ENCODE data around the gene GRIK1. TPM values are rescaled to one million over a fixed set of nuclear protein-coding genes. Genes with fewer than 3 reads are reported as not detected.

Gene GRIK1
- total RNA-seq, 2 experiments from 2014 or later = not detected

GRCh38 chr21:29805105-29805504 lies 134.7 kb downstream of the GRIK1 start:
- TF ChIP-seq CTCF (IDR thresholded peaks at IDR 0.05) = no peak
- no peaks in the 10 kb centered on the region for H3K9me3 Mint-ChIP-seq
- ATAC-seq (no peak), DNase-seq (no peak)
- no peaks in the 10 kb centered on the region for H3K4me1 Mint-ChIP-seq (ENCODE audit: low read depth)
- CTCF ChIA-PET = interaction anchor here (1.0 kb wide), 2 partner anchors 44 kb away, joined by 3 read pairs; no protein-coding TSS in a partner anchor
- no peak overlapping the region for H3K4me3 Mint-ChIP-seq
- no peak overlapping the region for H3K27ac Mint-ChIP-seq
- no peaks in the 10 kb centered on the region for H3K36me3 Mint-ChIP-seq (ENCODE audit: low read depth)
- POLR2A ChIA-PET = no interaction called here
- intact Hi-C loops (cut with micrococcal nuclease) = no loop called here
- H3K27me3 Mint-ChIP-seq = peaks cover 11% of the 10 kb centered on the region

- TF ChIP-seq CTCF (IDR thresholded peaks at IDR 0.05) = no peak
- CTCF ChIA-PET = interaction anchor here (1.0 to 1.1 kb wide), 2 partner anchors 46 to 687 kb away, joined by 3 to 4 read pairs; no protein-coding TSS in a partner anchor
- no peak overlapping the region for H3K27ac Mint-ChIP-seq
- peaks cover 6% of the 10 kb centered on the region for H3K27me3 Mint-ChIP-seq
- no peak for DNase-seq
- H3K36me3 Mint-ChIP-seq (ENCODE audit: low read depth) = no peaks in the 10 kb centered on the region
- H3K9me3 Mint-ChIP-seq = no peaks in the 10 kb centered on the region
- POLR2A ChIA-PET = no interaction called here
- no peak overlapping the region for H3K4me3 Mint-ChIP-seq
- intact Hi-C loops (cut with micrococcal nuclease) = no loop called here
- no peak for ATAC-seq
- no peaks in the 10 kb centered on the region for H3K4me1 Mint-ChIP-seq (ENCODE audit: low read depth)
Observed at GRCh38 chr21:29803191-29803590, 136.6 kb downstream of the GRIK1 start.

- POLR2A ChIA-PET = no interaction called here
- ATAC-seq = no peak
- Mint-ChIP-seq H3K9me3 (no peaks in the 10 kb centered on the region), H3K27me3 (peaks cover 6% of the 10 kb centered on the region), H3K4me1 (ENCODE audit: low read depth) (no peaks in the 10 kb centered on the region), H3K4me3 (no peak overlapping the region), H3K36me3 (ENCODE audit: low read depth) (no peaks in the 10 kb centered on the region), H3K27ac (no peak overlapping the region)
- intact Hi-C loops (cut with micrococcal nuclease) = no loop called here
- no peak for TF ChIP-seq CTCF (IDR thresholded peaks at IDR 0.05)
- no peak for DNase-seq
- CTCF ChIA-PET = no interaction called here
Observed at GRCh38 chr21:29801122-29801521, 138.7 kb downstream of the GRIK1 start.

- Mint-ChIP-seq H3K4me1 (ENCODE audit: low read depth) (no peaks in the 10 kb centered on the region), H3K9me3 (no peaks in the 10 kb centered on the region), H3K27ac (no peak overlapping the region), H3K36me3 (ENCODE audit: low read depth) (no peaks in the 10 kb centered on the region), H3K27me3 (peaks cover 6% of the 10 kb centered on the region), H3K4me3 (no peak overlapping the region)
- intact Hi-C loops (cut with micrococcal nuclease) = no loop called here
- no peak for DNase-seq
- POLR2A ChIA-PET = no interaction called here
- no peak for TF ChIP-seq CTCF (IDR thresholded peaks at IDR 0.05)
- CTCF ChIA-PET = no interaction called here
- no peak for ATAC-seq
Observed at GRCh38 chr21:29800056-29800455, 139.7 kb downstream of the GRIK1 start.

GRCh38 chr21:29798840-29799239 lies 141.0 kb downstream of the GRIK1 start:
- no peak for DNase-seq
- ATAC-seq = no peak
- Mint-ChIP-seq H3K4me1 (ENCODE audit: low read depth) (no peaks in the 10 kb centered on the region), H3K36me3 (ENCODE audit: low read depth) (no peaks in the 10 kb centered on the region), H3K9me3 (no peaks in the 10 kb centered on the region), H3K27ac (no peak overlapping the region), H3K4me3 (no peak overlapping the region), H3K27me3 (peaks cover 4% of the 10 kb centered on the region)
- CTCF ChIA-PET = no interaction called here
- POLR2A ChIA-PET = no interaction called here
- intact Hi-C loops (cut with micrococcal nuclease) = no loop called here
- TF ChIP-seq CTCF (IDR thresholded peaks at IDR 0.05) = no peak
